Muscle layer of colon (tissue), 2 donors: ENCODE results near the gene CACNA2D2.

Source experiments
- H3K27ac ChIP-seq: one replicate; pipeline ENCODE4 v1.7.0; 2013; ENCODE audit warnings: low read depth, mild to moderate bottlenecking, low read length, moderate library complexity
- H3K27me3 ChIP-seq, 2 donors: one replicate each; pipeline ENCODE4 v1.7.0; 2013; ENCODE audit warnings: low read length in 2 of 2, mild to moderate bottlenecking in 2 of 2; ENCODE audit not compliant: insufficient read depth in 2 of 2, control insufficient read depth in 1 of 2
- H3K36me3 ChIP-seq: one replicate; pipeline ENCODE4 v1.7.0; 2013; ENCODE audit warnings: mild to moderate bottlenecking, low read length; ENCODE audit not compliant: insufficient read depth
- H3K4me1 ChIP-seq: one replicate; pipeline ENCODE4 v1.7.0; 2013; ENCODE audit warnings: mild to moderate bottlenecking, low read length; ENCODE audit not compliant: insufficient read depth
- H3K4me3 ChIP-seq, 2 donors: one replicate each; pipeline ENCODE4 v1.7.0; 2013; ENCODE audit warnings: low read length in 2 of 2, low read depth in 1 of 2, mild to moderate bottlenecking in 1 of 2, moderate library complexity in 1 of 2
- H3K9ac ChIP-seq: one replicate; pipeline ENCODE4 v1.7.0; 2013; ENCODE audit warnings: low read length
- H3K9me3 ChIP-seq: one replicate; pipeline ENCODE4 v1.7.0; 2013; ENCODE audit warnings: mild to moderate bottlenecking, low read length
- donor health status: abdominal sarcoma.
- donor health status: Adenocarcinoma of cecum.

Gene CACNA2D2

GRCh38 chr3:50345586-50346234 lies 157.7 kb downstream of the CACNA2D2 start, which contains the start of gene ZMYND10:
Gene ZMYND10 (minus strand): TSS chr3:50345732. CDS start chr3:50345579, 153 bp downstream.
- H3K4me1 ChIP-seq, result peaks cover 33% of the 10 kb centered on the region
- peak within 1 kb of the TSS; percentile 38 to 59 for H3K4me3 ChIP-seq
- H3K36me3 ChIP-seq, result peaks cover 10% of the 10 kb centered on the region
- H3K9me3 ChIP-seq, result no peaks in the 10 kb centered on the region
- no peak within 1 kb of the TSS for H3K9ac ChIP-seq
- no peaks in the 10 kb centered on the region for H3K27me3 ChIP-seq
- H3K27ac ChIP-seq, result no peak within 1 kb of the TSS

DNA sequence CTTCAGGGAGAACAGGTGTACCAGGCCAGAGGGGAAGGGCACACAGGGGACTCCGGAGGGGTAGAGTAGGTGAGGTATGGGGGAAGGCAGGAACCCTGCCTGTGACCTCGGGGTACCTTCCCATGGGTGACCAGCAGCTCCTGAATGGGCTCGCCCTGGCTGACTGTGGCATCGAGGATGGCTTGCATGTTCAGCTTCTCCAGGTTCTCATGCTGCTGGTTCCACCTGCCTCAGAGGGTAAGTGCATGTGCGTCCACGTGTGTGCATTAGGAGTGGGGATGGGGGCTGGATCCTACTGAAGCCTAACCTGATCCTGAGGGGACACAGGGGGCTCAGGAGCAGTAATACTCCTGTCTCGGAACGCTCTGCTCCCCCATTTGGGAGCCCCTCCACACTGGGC lies 158.4 kb downstream of the CACNA2D2 start:
- Histone ChIP-seq H3K27me3 (no peaks in the 10 kb centered on the region), H3K4me3 (peak overlapping the region; percentile 38 to 59), H3K9ac (no peak overlapping the region), H3K27ac (no peak overlapping the region), H3K4me1 (peaks cover 33% of the 10 kb centered on the region), H3K36me3 (peaks cover 10% of the 10 kb centered on the region), H3K9me3 (no peaks in the 10 kb centered on the region)

DNA sequence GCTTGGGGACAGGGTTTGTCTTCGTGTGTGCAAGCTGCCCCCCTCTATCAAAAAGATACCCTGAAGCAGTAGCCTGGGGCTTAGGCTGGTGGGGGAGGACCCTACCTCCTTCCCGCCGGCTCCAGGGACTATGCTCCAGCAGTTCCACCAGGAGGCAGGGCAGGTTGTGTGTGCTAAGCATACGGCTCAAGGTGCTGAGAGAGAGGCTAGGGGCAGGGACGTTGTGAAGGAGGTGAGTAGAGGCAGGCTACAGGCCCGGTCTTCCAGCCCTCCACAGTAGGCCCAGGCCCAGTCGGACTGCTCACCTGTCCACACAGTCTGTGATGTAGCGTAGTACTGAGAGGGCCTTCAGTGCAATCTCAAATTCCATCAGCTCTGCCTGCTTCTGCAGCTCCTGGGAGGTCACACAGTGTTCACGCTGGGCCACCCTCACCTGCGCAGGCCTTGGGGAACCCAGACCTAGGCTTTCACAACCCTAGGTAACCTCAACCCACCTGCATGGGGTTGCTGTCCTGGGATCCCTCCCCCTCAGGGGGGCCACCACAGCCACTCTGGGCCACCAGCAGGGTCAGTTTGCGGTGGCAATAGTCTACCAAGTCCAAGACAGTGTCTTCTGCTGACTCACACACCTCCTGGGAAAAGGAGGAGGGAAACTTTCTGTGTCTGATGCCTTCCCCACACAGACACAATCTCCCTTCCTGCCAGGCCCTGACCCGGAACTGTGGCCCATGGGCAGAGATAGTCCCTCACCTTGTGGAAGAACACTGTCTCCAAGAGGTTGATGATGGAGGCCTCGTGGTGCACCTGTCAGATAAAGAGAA lies 160.4 kb downstream of the CACNA2D2 start:
- no peak overlapping the region for H3K4me3 ChIP-seq
- H3K27ac ChIP-seq, result no peak overlapping the region
- peaks cover 34% of the 10 kb centered on the region for H3K4me1 ChIP-seq
- no peak overlapping the region for H3K9ac ChIP-seq
- H3K36me3 ChIP-seq, result no peaks in the 10 kb centered on the region
- H3K27me3 ChIP-seq, result no peaks in the 10 kb centered on the region
- no peaks in the 10 kb centered on the region for H3K9me3 ChIP-seq

GRCh38 chr3:50341996-50342650 lies 161.3 kb downstream of the CACNA2D2 start:
- H3K4me1 ChIP-seq, result peaks cover 36% of the 10 kb centered on the region
- no peak overlapping the region for H3K4me3 ChIP-seq

DNA sequence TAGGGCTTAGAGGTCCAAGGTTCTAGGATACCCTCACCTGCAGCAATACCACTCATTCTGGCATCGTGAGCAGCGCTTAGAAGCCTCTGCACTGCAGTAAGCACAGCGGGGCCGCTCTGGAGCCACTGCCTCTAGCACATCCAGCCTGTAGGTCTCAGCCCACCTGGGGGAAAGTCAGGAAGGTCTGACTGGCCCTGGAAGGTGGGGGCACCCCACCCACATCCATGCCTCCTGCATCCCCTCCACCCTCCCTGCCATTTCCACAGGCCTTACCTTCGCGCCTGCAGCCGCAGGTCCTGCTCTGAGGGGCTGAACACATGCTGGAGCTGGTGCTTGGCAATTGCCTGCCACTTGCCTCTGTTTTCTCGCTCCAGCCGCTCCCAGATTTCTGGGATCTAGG lies 161.9 kb downstream of the CACNA2D2 start:
- no peaks in the 10 kb centered on the region for H3K36me3 ChIP-seq
- no peaks in the 10 kb centered on the region for H3K27me3 ChIP-seq
- H3K4me3 ChIP-seq, result peak overlapping the region in 1 of 2 donors; percentile 58
- no peak overlapping the region for H3K27ac ChIP-seq
- no peak overlapping the region for H3K9ac ChIP-seq
- H3K4me1 ChIP-seq, result peaks cover 37% of the 10 kb centered on the region
- H3K9me3 ChIP-seq, result no peaks in the 10 kb centered on the region

More at GRCh38 chr3:50341996-50342650, 161.3 kb downstream of the CACNA2D2 start:
- no peaks in the 10 kb centered on the region for H3K27me3 ChIP-seq
- H3K9me3 ChIP-seq, result no peaks in the 10 kb centered on the region
- H3K27ac ChIP-seq, result no peak overlapping the region
- no peaks in the 10 kb centered on the region for H3K36me3 ChIP-seq
- no peak overlapping the region for H3K9ac ChIP-seq

DNA sequence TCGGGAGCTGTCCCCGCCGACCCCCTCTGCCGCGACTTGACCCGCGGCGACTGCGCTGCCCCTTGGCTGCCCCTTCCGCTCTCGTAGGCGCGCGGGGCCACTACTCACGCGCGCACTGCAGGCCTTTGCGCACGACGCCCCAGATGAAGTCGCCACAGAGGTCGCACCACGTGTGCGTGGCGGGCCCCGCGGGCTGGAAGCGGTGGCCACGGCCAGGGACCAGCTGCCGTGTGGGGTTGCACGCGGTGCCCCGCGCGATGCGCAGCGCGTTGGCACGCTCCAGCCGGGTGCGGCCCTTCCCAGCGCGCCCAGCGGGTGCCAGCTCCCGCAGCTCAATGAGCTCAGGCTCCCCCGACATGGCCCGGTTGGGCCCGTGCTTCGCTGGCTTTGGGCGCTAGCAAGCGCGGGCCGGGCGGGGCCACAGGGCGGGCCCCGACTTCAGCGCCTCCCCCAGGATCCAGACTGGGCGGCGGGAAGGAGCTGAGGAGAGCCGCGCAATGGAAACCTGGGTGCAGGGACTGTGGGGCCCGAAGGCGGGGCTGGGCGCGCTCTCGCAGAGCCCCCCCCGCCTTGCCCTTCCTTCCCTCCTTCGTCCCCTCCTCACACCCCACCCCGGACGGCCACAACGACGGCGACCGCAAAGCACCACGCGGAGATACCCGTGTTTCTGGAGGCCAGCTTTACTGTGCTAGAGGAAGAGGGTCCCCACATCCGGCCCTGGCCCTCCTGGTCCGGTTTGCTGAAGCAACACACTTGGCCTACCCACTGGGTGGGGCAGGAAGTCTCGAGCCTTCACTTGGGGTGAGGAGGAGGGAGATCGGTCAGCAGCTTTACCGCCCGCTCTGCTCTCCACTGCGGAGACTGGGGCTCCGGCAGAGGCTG lies 162.7 kb downstream of the CACNA2D2 start, which contains the start of gene RASSF1:
TSS of gene RASSF1 (minus strand) at position 389 of the 882 bp plus-strand sequence. CDS start at position 358, 31 bp downstream.
- H3K9me3 ChIP-seq, result no peaks in the 10 kb centered on the region
- H3K27ac ChIP-seq, result peak within 1 kb of the TSS; percentile 59
- H3K36me3 ChIP-seq, result no peaks in the 10 kb centered on the region
- peak within 1 kb of the TSS; percentile 29 to 58 for H3K4me3 ChIP-seq
- no peak within 1 kb of the TSS for H3K9ac ChIP-seq
- peaks cover 43% of the 10 kb centered on the region for H3K4me1 ChIP-seq
- H3K27me3 ChIP-seq, result no peaks in the 10 kb centered on the region

DNA sequence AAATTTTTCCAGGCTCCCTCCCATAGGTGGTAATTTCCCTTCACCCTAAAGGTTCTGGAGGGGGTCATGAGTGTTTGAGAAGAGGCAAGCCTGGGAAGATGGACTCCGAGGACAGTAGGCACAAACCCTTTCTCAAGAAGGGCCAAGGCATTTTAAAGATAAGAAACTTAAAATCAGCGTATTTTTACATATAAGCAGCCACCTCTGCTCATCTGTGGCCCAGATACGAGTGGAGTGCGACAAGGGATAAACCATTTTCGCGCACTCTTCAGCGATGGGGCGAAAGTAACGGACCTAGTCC lies 163.3 kb downstream of the CACNA2D2 start:
- Histone ChIP-seq H3K4me1 (peaks cover 39% of the 10 kb centered on the region), H3K27ac (peak overlapping the region; percentile 6), H3K36me3 (no peaks in the 10 kb centered on the region), H3K9me3 (no peaks in the 10 kb centered on the region), H3K9ac (no peak overlapping the region), H3K27me3 (no peaks in the 10 kb centered on the region), H3K4me3 (peak overlapping the region; percentile 29 to 58)

DNA sequence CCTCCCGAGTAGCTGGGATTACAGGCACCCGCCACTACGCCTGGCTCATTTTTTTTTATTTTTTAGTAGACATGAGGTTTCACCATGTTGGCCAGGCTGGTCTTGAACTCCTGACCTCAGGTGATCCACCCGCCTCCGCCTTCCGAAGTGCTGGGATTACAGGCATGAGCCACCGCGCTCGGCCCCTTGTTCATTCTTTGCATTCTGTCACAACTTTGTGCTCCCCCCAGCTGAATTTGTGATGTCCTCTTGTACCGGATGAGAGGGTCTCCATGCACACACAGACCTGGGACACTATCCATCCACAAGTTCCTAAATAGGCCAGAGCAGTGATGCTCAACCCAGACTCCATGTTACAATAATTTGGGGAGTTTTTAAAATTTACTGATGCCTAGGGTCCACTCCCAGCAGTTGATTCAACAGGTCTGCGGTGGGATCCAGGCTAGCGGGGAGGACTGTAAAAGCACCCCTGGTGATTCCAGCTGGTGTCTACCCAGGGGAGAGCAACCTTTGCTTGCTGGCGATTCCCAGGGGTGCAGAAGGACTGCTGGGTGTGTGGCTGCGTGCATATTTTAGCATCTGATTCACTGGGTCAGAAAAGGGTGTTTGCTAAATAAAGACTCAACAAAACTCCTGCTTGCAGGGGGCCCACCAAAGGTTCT lies 163.8 kb downstream of the CACNA2D2 start:
- no peaks in the 10 kb centered on the region for H3K36me3 ChIP-seq
- peaks cover 42% of the 10 kb centered on the region for H3K4me1 ChIP-seq
- H3K27me3 ChIP-seq, result no peaks in the 10 kb centered on the region
- no peaks in the 10 kb centered on the region for H3K9me3 ChIP-seq
- peak overlapping the region; percentile 29 to 58 for H3K4me3 ChIP-seq
- no peak overlapping the region for H3K9ac ChIP-seq
- H3K27ac ChIP-seq, result peak overlapping the region; percentile 6

DNA sequence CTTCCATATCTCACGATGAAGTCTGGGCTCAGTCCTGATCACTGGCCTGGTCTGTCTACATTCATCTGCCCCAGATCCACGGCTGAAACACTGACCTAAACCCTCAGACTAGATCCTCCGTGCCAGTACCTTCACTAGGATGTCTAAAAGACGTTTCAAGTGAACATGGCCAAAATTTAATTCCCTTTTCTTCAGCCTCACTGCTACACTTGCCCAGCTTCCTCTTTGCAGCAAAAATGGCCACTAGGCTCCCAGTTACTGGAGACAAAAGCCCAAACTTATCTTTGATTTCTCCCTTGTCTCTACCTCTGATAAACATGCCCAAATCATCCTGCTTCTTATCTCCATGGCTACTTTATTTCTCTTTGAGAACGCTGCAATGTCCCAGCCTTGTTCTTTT lies 164.5 kb downstream of the CACNA2D2 start:
- Histone ChIP-seq H3K9me3 (no peaks in the 10 kb centered on the region), H3K4me1 (peaks cover 48% of the 10 kb centered on the region), H3K9ac (no peak overlapping the region), H3K27ac (peak overlapping the region; percentile 91), H3K27me3 (no peaks in the 10 kb centered on the region), H3K4me3 (peak overlapping the region in 1 of 2 donors; percentile 4), H3K36me3 (peaks cover 6% of the 10 kb centered on the region)

- Histone ChIP-seq H3K4me1 (peaks cover 50% of the 10 kb centered on the region), H3K36me3 (peaks cover 10% of the 10 kb centered on the region), H3K4me3 (peak overlapping the region; percentile 76 to 81), H3K9me3 (no peaks in the 10 kb centered on the region), H3K27ac (peak overlapping the region; percentile 91), H3K9ac (peak overlapping the region; percentile 78), H3K27me3 (no peaks in the 10 kb centered on the region)
Observed at GRCh38 chr3:50337175-50337861, 166.1 kb downstream of the CACNA2D2 start.
